Heart left ventricle (tissue), 13 donors: ENCODE results near the gene CNPY1.

Experiments
- CTCF ChIP-seq, 12 donors: fragments of 200-600 bp; sonication (generic) in 4 of 12; IDR thresholded peaks; one replicate each; pipeline versions ENCODE4 v1.5.0 to v1.8.0; 2018 to 2022; ENCODE audit warnings: antibody characterized with exemption in 12 of 12, mild to moderate bottlenecking in 5 of 12
- POLR2A ChIP-seq, 2 donors: fragments of 450-650 bp; IDR thresholded peaks; one replicate each; pipeline ENCODE4 v1.6.1; 2017; ENCODE audit warnings: antibody characterized with exemption in 2 of 2, mild to moderate bottlenecking in 2 of 2, moderate library complexity in 2 of 2
- donor health status: ischemic (EF 13 %, LVEDD 7.1; RV severe dilation, severe dysfunction).
- donor health status: DM: no; HTN: yes; CAD: no.
- donor health status: DM: no; HTN: no; CAD: no.
- donor health status: ischemic (EF 25% LVEDD 6.9; RV normal size, moderate dysfunction).
- donor health status: ischemic (EF 25% LVEDD 5.7; RV mildly dilated, moderate dysfunction).
- donor health status: ischemic (EF 35%, LVEDD 5.7; RV mildly dilated, moderate dysfunction).
- donor health status: nonischemic (EF 11% LVEDD 7.7; RV severe dilation, severe dysfunction).
- donor health status: DM: yes; HTN: yes; CAD: no.
- donor health status: PGD.
- donor health status: ischemic (EF 29% LVEDD 5.4; RV normal size, mild dysfunction).
- donor health status: nonischemic (EF 23%, LVEDD 6.1; RV moderate dilation, normal function).

GRCh38 chr7:155576900-155577508, 30.6 kb upstream of the CNPY1 start:
- TF ChIP-seq CTCF (IDR thresholded peaks at IDR 0.05) = no peak
- TF ChIP-seq POLR2A (IDR thresholded peaks at IDR 0.05) = no peak
